HEK293 (cell line): ENCODE measurements around the gene USP27X.

Experiments used
- CTCF ChIA-PET: fragments of 350-600 bp; formaldehyde crosslinking; extraction: SDS; loops from one replicate; lab custom pipeline; 2021; ENCODE audit warnings: antibody characterized with exemption; lab: Yijun Ruan, JAX
- POLR2A ChIA-PET: fragments of 300-600 bp; formaldehyde crosslinking; extraction: SDS; loops from one replicate; lab custom pipeline; 2020; ENCODE audit warnings: antibody characterized with exemption, inconsistent platforms; lab: Yijun Ruan, JAX
- H3K27ac ChIP-seq: fragments of 200-500 bp; sonication (Bioruptor generic); 2 replicates; pipeline ENCODE4 v1.5.1; 2014; ENCODE audit warnings: low read depth, low read length, control low read depth, inconsistent platforms; ENCODE audit errors: extremely low read depth
- H3K36me3 ChIP-seq, 2 experiments: fragments of 200-500 bp in 1 of 2; sonication (Bioruptor generic) in 1 of 2; 1 replicate in 1 of 2; 2 replicates in 1 of 2; pipeline ENCODE4 v1.5.1; 2014 to 2017; ENCODE audit warnings: inconsistent platforms in 2 of 2, low read length in 2 of 2; ENCODE audit not compliant: control insufficient read depth in 2 of 2, insufficient read depth in 1 of 2
- H3K4me1 ChIP-seq: fragments of 200-500 bp; sonication (Bioruptor generic); 2 replicates; pipeline ENCODE4 v1.5.1; 2014; ENCODE audit warnings: mild to moderate bottlenecking, low read length, inconsistent platforms; ENCODE audit not compliant: control insufficient read depth, insufficient read depth
- H3K4me3 ChIP-seq: 2 replicates; pipeline ENCODE4 v1.5.1; 2011; ENCODE audit warnings: low read depth, mild to moderate bottlenecking, control low read depth, low read length, moderate library complexity
- H3K9me3 ChIP-seq: fragments of 200-500 bp; sonication (Bioruptor generic); 2 replicates; pipeline ENCODE4 v1.5.1; 2014; ENCODE audit warnings: low read depth, low read length, inconsistent platforms; ENCODE audit not compliant: control insufficient read depth, insufficient read depth
- KLF10 ChIP-seq: fragments of 450-650 bp; IDR thresholded peaks from 2 replicates; pipeline ENCODE4 v1.5.1; 2018; ENCODE audit warnings: missing biosample characterization, mild to moderate bottlenecking, missing genetic modification characterization
- SCRT1 ChIP-seq: fragments of 450-650 bp; formaldehyde crosslinking; IDR thresholded peaks from 2 replicates; pipeline ENCODE4 v1.5.1; 2016; ENCODE audit warnings: missing biosample characterization, missing genetic modification characterization, borderline replicate concordance
- SCRT2 ChIP-seq: fragments of 450-650 bp; formaldehyde crosslinking; IDR thresholded peaks from 2 replicates; pipeline ENCODE4 v1.5.1; 2016; ENCODE audit warnings: missing biosample characterization, missing genetic modification characterization
- YY1 ChIP-seq: fragments of 450-650 bp; formaldehyde crosslinking; IDR thresholded peaks from 2 replicates; pipeline ENCODE4 v1.5.1; 2018; ENCODE audit warnings: missing biosample characterization, missing genetic modification characterization
- YY2 ChIP-seq: fragments of 450-650 bp; formaldehyde crosslinking; IDR thresholded peaks from 2 replicates; pipeline ENCODE4 v1.5.1; 2016; ENCODE audit warnings: missing biosample characterization, missing genetic modification characterization
- ZBTB8A ChIP-seq: fragments of 450-650 bp; formaldehyde crosslinking; IDR thresholded peaks from 2 replicates; pipeline ENCODE4 v1.5.1; 2016; ENCODE audit warnings: missing biosample characterization, missing genetic modification characterization
- ZFP41 ChIP-seq: fragments of 450-650 bp; formaldehyde crosslinking; IDR thresholded peaks from 2 replicates; pipeline ENCODE4 v1.5.1; 2016; ENCODE audit warnings: missing biosample characterization, missing genetic modification characterization, borderline replicate concordance
- ZNF157 ChIP-seq: fragments of 450-650 bp; formaldehyde crosslinking; IDR thresholded peaks from 2 replicates; pipeline ENCODE4 v1.5.1; 2016; ENCODE audit warnings: missing biosample characterization, missing genetic modification characterization
- ZNF174 ChIP-seq: fragments of 450-650 bp; formaldehyde crosslinking; IDR thresholded peaks from 2 replicates; pipeline ENCODE4 v1.5.0; 2017; ENCODE audit warnings: missing biosample characterization, mild to moderate bottlenecking, missing genetic modification characterization
- ZNF184 ChIP-seq: fragments of 450-650 bp; IDR thresholded peaks from 2 replicates; pipeline ENCODE4 v1.5.1; 2018; ENCODE audit warnings: missing biosample characterization, mild to moderate bottlenecking, missing genetic modification characterization
- ZNF2 ChIP-seq: fragments of 450-650 bp; formaldehyde crosslinking; IDR thresholded peaks from 2 replicates; pipeline ENCODE4 v1.5.1; 2016; ENCODE audit warnings: missing biosample characterization, missing genetic modification characterization
- ZNF26 ChIP-seq: fragments of 450-650 bp; formaldehyde crosslinking; IDR thresholded peaks from 2 replicates; pipeline ENCODE4 v1.5.1; 2016; ENCODE audit warnings: missing biosample characterization, missing genetic modification characterization
- ZNF302 ChIP-seq: fragments of 450-650 bp; formaldehyde crosslinking; IDR thresholded peaks from 2 replicates; pipeline ENCODE4 v1.5.1; 2016; ENCODE audit warnings: missing biosample characterization, missing genetic modification characterization, low read depth
- ZNF311 ChIP-seq: fragments of 450-650 bp; formaldehyde crosslinking; IDR thresholded peaks from 2 replicates; pipeline ENCODE4 v1.5.1; 2017; ENCODE audit warnings: missing biosample characterization, missing genetic modification characterization, borderline replicate concordance
- ZNF366 ChIP-seq: fragments of 450-650 bp; formaldehyde crosslinking; conservative IDR thresholded peaks from 2 replicates; pipeline ENCODE4 v1.5.1; 2016; ENCODE audit warnings: missing biosample characterization, missing genetic modification characterization
- ZNF37A ChIP-seq: fragments of 450-650 bp; IDR thresholded peaks from 2 replicates; pipeline ENCODE4 v1.5.1; 2018; ENCODE audit warnings: missing biosample characterization, missing genetic modification characterization
- ZNF629 ChIP-seq: fragments of 450-650 bp; formaldehyde crosslinking; IDR thresholded peaks from 2 replicates; pipeline ENCODE4 v1.5.1; 2017; ENCODE audit warnings: missing biosample characterization, missing genetic modification characterization
- ZNF654 ChIP-seq: fragments of 450-650 bp; formaldehyde crosslinking; IDR thresholded peaks from 2 replicates; pipeline ENCODE4 v1.5.1; 2016; ENCODE audit warnings: low read depth, missing biosample characterization, missing genetic modification characterization
- ZNF701 ChIP-seq: fragments of 450-650 bp; formaldehyde crosslinking; IDR thresholded peaks from 2 replicates; pipeline ENCODE4 v1.5.1; 2016; ENCODE audit warnings: missing biosample characterization, missing genetic modification characterization
- ZNF768 ChIP-seq: fragments of 450-650 bp; formaldehyde crosslinking; IDR thresholded peaks from 2 replicates; pipeline ENCODE4 v1.5.1; 2018; ENCODE audit warnings: missing biosample characterization, mild to moderate bottlenecking, missing genetic modification characterization
- ZSCAN30 ChIP-seq: fragments of 450-650 bp; IDR thresholded peaks from 2 replicates; pipeline ENCODE4 v1.5.1; 2018; ENCODE audit warnings: missing biosample characterization, mild to moderate bottlenecking, missing genetic modification characterization, moderate library complexity
- TF ChIP-seq, protein P1 (sequence below): fragments of 450-650 bp; formaldehyde crosslinking; IDR thresholded peaks from 2 replicates; pipeline ENCODE4 v1.5.1; 2016; ENCODE audit warnings: missing biosample characterization, missing genetic modification characterization
- TF ChIP-seq, protein P2 (sequence below): fragments of 450-650 bp; formaldehyde crosslinking; IDR thresholded peaks from 2 replicates; pipeline ENCODE4 v1.5.1; 2017; ENCODE audit warnings: missing biosample characterization, missing genetic modification characterization
- TF ChIP-seq, protein P3 (sequence below): fragments of 450-650 bp; formaldehyde crosslinking; IDR thresholded peaks from 2 replicates; pipeline ENCODE4 v1.5.1; 2016; ENCODE audit warnings: missing biosample characterization, missing genetic modification characterization
- TF ChIP-seq, protein P4 (sequence below): fragments of 450-650 bp; IDR thresholded peaks from 2 replicates; pipeline ENCODE4 v1.5.1; 2018; ENCODE audit warnings: missing biosample characterization, mild to moderate bottlenecking, missing genetic modification characterization
- TF ChIP-seq, protein P5 (sequence below): fragments of 450-650 bp; formaldehyde crosslinking; IDR thresholded peaks from 2 replicates; pipeline ENCODE4 v1.5.1; 2016; ENCODE audit warnings: missing biosample characterization, missing genetic modification characterization

The USP27X gene

GRCh38 chrX:49919617-49920016 is 40.3 kb downstream of the USP27X start:
- POLR2A ChIA-PET = no interaction called here
- CTCF ChIA-PET = interaction anchor here (0.7 to 4.7 kb wide), 20 partner anchors 11 to 1158 kb away, joined by 3 to 38 read pairs (median 4); partner anchors contain the start of gene USP27X

DNA sequence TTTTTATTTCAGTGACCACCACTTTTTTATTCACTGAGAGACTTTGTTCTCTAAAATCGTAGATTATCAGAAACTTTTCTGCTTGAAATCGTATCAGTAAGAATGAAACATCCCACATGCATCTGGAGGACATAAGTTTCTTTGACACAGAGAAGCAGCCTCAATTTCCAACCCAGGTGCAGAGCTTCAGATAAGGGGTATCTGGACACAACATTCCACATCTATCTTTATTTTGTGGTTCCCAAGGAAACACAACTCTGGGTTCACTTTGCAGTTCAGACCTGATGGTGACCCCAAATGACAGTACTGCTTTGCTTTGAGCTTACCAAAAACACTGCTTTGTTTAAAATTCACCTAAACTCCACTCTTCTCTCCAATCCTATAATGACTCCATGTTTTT is 41.8 kb downstream of the USP27X start:
- Histone ChIP-seq H3K4me3 (no peak overlapping the region), H3K9me3 (no peaks in the 10 kb centered on the region), H3K27ac (no peak overlapping the region), H3K4me1 (peaks cover 7% of the 10 kb centered on the region), H3K36me3 (no peaks in the 10 kb centered on the region)
- no peak for TF ChIP-seq ZNF629 (tag by site-specific recombination)
- TF ChIP-seq ZNF366 = no peak
- no peak for TF ChIP-seq ZBTB8A (tag by site-specific recombination)
- no peak for TF ChIP-seq ZNF302
- TF ChIP-seq SCRT2 (tag by site-specific recombination) = no peak
- TF ChIP-seq ZNF37A (tag by site-specific recombination) = no peak
- TF ChIP-seq SCRT1 (tag by site-specific recombination) = no peak
- TF ChIP-seq, protein P1, sequence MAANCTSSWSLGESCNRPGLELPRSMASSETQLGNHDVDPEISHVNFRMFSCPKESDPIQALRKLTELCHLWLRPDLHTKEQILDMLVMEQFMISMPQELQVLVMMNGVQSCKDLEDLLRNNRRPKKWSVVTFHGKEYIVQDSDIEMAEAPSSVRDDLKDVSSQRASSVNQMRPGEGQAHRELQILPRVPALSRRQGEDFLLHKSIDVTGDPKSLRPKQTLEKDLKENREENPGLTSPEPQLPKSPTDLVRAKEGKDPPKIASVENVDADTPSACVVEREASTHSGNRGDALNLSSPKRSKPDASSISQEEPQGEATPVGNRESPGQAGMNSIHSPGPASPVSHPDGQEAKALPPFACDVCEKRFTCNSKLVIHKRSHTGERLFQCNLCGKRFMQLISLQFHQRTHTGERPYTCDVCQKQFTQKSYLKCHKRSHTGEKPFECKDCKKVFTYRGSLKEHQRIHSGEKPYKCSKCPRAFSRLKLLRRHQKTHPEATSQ (tag by site-specific recombination) = no peak
- TF ChIP-seq ZNF184 = no peak
- TF ChIP-seq YY2 (tag by site-specific recombination) = no peak
- TF ChIP-seq, protein P2, sequence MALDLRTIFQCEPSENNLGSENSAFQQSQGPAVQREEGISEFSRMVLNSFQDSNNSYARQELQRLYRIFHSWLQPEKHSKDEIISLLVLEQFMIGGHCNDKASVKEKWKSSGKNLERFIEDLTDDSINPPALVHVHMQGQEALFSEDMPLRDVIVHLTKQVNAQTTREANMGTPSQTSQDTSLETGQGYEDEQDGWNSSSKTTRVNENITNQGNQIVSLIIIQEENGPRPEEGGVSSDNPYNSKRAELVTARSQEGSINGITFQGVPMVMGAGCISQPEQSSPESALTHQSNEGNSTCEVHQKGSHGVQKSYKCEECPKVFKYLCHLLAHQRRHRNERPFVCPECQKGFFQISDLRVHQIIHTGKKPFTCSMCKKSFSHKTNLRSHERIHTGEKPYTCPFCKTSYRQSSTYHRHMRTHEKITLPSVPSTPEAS (tag by site-specific recombination) = no peak
- TF ChIP-seq, protein P3, sequence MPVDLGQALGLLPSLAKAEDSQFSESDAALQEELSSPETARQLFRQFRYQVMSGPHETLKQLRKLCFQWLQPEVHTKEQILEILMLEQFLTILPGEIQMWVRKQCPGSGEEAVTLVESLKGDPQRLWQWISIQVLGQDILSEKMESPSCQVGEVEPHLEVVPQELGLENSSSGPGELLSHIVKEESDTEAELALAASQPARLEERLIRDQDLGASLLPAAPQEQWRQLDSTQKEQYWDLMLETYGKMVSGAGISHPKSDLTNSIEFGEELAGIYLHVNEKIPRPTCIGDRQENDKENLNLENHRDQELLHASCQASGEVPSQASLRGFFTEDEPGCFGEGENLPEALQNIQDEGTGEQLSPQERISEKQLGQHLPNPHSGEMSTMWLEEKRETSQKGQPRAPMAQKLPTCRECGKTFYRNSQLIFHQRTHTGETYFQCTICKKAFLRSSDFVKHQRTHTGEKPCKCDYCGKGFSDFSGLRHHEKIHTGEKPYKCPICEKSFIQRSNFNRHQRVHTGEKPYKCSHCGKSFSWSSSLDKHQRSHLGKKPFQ = no peak
- TF ChIP-seq ZFP41 (tag by site-specific recombination) = no peak
- TF ChIP-seq KLF10 (tag by site-specific recombination) = no peak
- TF ChIP-seq, protein P4, sequence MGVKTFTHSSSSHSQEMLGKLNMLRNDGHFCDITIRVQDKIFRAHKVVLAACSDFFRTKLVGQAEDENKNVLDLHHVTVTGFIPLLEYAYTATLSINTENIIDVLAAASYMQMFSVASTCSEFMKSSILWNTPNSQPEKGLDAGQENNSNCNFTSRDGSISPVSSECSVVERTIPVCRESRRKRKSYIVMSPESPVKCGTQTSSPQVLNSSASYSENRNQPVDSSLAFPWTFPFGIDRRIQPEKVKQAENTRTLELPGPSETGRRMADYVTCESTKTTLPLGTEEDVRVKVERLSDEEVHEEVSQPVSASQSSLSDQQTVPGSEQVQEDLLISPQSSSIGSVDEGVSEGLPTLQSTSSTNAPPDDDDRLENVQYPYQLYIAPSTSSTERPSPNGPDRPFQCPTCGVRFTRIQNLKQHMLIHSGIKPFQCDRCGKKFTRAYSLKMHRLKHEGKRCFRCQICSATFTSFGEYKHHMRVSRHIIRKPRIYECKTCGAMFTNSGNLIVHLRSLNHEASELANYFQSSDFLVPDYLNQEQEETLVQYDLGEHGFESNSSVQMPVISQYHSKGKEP (tag by site-specific recombination) = no peak
- no peak for TF ChIP-seq ZNF157 (tag by site-specific recombination)
- TF ChIP-seq ZSCAN30 (tag by site-specific recombination) = no peak
- TF ChIP-seq ZNF768 = no peak
- ChIA-PET CTCF (interaction anchor here (1.3 to 4.7 kb wide), 4 partner anchors 38 to 160 kb away, joined by 3 to 38 read pairs (median 9); partner anchors contain the start of gene USP27X), POLR2A (interaction anchor here (1.3 kb wide), 1 partner anchor 81 kb away, joined by 3 read pairs; no protein-coding TSS in a partner anchor)

More at GRCh38 chrX:49919617-49920016, 40.3 kb downstream of the USP27X start:
- TF ChIP-seq ZNF174 (tag by site-specific recombination) (no peak), ZNF26 (tag by site-specific recombination) (no peak), ZNF311 (no peak), ZNF37A (tag by site-specific recombination) (no peak), YY1 (tag by site-specific recombination) (no peak), ZNF2 (tag by site-specific recombination) (peak; percentile 65; the same call in 1 of the 2 replicates), ZNF701 (tag by site-specific recombination) (peak; percentile 72; the same call in 1 of the 2 replicates), ZNF654 (peak; percentile 47)
- TF ChIP-seq, protein P5, sequence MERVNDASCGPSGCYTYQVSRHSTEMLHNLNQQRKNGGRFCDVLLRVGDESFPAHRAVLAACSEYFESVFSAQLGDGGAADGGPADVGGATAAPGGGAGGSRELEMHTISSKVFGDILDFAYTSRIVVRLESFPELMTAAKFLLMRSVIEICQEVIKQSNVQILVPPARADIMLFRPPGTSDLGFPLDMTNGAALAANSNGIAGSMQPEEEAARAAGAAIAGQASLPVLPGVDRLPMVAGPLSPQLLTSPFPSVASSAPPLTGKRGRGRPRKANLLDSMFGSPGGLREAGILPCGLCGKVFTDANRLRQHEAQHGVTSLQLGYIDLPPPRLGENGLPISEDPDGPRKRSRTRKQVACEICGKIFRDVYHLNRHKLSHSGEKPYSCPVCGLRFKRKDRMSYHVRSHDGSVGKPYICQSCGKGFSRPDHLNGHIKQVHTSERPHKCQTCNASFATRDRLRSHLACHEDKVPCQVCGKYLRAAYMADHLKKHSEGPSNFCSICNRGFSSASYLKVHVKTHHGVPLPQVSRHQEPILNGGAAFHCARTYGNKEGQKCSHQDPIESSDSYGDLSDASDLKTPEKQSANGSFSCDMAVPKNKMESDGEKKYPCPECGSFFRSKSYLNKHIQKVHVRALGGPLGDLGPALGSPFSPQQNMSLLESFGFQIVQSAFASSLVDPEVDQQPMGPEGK (tag by site-specific recombination) = peak; percentile 52
- Histone ChIP-seq H3K27ac (no peak overlapping the region), H3K4me1 (peaks cover 2% of the 10 kb centered on the region), H3K9me3 (no peaks in the 10 kb centered on the region), H3K4me3 (no peak overlapping the region), H3K36me3 (no peaks in the 10 kb centered on the region)
